Gastrocnemius medialis (tissue), 4 donors: ENCODE results near the gene INTS11. TPM values are rescaled to one million over a fixed set of nuclear protein-coding genes. Genes with fewer than 3 reads are reported as not detected.

ENCODE experiments used
- ATAC-seq, 2 donors: fragments of 150-250 bp; one replicate each; pipeline ENCODE4 v1.9.1; 2016
- DNase-seq, 2 donors: peaks; one replicate each; pipeline ENCODE4 v3.0.0-alpha.2; 2019
- H3K27ac ChIP-seq, 4 donors: fragments of 200-600 bp; sonication (generic); 1 replicate in 1 of 4; 2 replicates in 3 of 4; pipeline ENCODE4 v1.5.1; 2016 to 2018; ENCODE audit warnings: mild to moderate bottlenecking in 2 of 4, moderate library complexity in 1 of 4
- H3K27me3 ChIP-seq, 3 donors: fragments of 200-600 bp; sonication (generic) in 2 of 3; 1 replicate in 1 of 3; 2 replicates in 2 of 3; pipeline versions ENCODE4 v1.5.1 to v1.6.0; 2016 to 2019; ENCODE audit warnings: mild to moderate bottlenecking in 1 of 3, moderate library complexity in 1 of 3
- H3K36me3 ChIP-seq, 2 donors: fragments of 200-600 bp; sonication (generic) in 1 of 2; one replicate each; pipeline ENCODE4 v1.5.1; 2017 to 2018
- H3K4me1 ChIP-seq, 2 donors: fragments of 200-600 bp; sonication (generic) in 1 of 2; one replicate each; pipeline ENCODE4 v1.5.1; 2016 to 2017; ENCODE audit warnings: mild to moderate bottlenecking in 2 of 2
- H3K4me3 ChIP-seq, 4 donors: fragments of 200-600 bp; sonication (generic) in 3 of 4; 1 replicate in 1 of 4; 2 replicates in 3 of 4; pipeline ENCODE4 v1.5.1; 2016 to 2019; ENCODE audit warnings: mild to moderate bottlenecking in 2 of 4
- H3K9me3 ChIP-seq, 3 donors: fragments of 200-600 bp; sonication (generic) in 2 of 3; 1 replicate in 1 of 3; 2 replicates in 2 of 3; pipeline ENCODE4 v1.5.1; 2016 to 2019
- POLR2A ChIP-seq, 2 donors: fragments of 450-650 bp; IDR thresholded peaks; one replicate each; pipeline ENCODE4 v1.6.1; 2017; ENCODE audit warnings: antibody characterized with exemption in 2 of 2, mild to moderate bottlenecking in 2 of 2, moderate library complexity in 2 of 2
- in situ Hi-C, 4 donors: fragments of 200-750 bp; cut with MboI; loops; one replicate each; pipeline versions ENCODE4 v1.15.0 to v1.8.0; 2017; ENCODE audit warnings: low sequenced_read_pairs in 4 of 4
- intact Hi-C: fragments of 100-400 bp; cut with DNase I; formaldehyde crosslinking; loops from one replicate; pipeline ENCODE4 v1.15.1; 2023; ENCODE audit warnings: low total_unique reads
- total RNA-seq, 4 donors: library from RNA; depleted of rRNA; stranded (reverse); fragments of >200 nt; gene quantifications; one replicate each; pipeline versions ENCODE4 v1.1.0 to v1.2.3, GENCODE V29; 2016
- TF ChIP-seq, protein P1 (sequence below), 5 experiments: fragments of 450-650 bp in 3 of 5; fragments of 200-600 bp in 2 of 5; sonication (generic) in 2 of 5; IDR thresholded peaks in 4 of 5; conservative IDR thresholded peaks in 1 of 5; 1 replicate in 4 of 5; 2 replicates in 1 of 5; pipeline ENCODE4 v1.5.1; 2016 to 2019; ENCODE audit warnings: antibody characterized with exemption in 5 of 5, mild to moderate bottlenecking in 3 of 5, moderate library complexity in 3 of 5

The INTS11 gene
- total RNA-seq, 4 donors from 2014 or later: 74.0 to 94.4 (median 84.7) TPM

DNA sequence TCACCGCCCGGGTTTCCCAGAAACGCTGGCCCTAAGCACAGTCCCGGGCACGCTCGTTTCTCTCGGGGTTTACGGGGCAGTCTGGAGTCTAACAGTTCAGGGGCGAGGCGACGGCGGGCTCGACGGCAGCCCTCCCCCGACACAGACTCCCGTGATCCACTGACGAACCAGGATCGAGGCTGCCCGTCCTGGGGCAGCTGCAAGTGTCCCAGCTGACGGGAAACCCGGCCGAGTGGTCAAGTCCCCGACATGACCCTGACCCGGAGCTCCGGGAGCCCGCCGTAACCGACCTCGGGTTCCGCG is 51.3 kb downstream of the INTS11 start:
- Histone ChIP-seq H3K27ac (peak overlapping the region; percentile 83 to 93 (median 90)), H3K9me3 (no peaks in the 10 kb centered on the region), H3K27me3 (no peaks in the 10 kb centered on the region), H3K4me3 (peak overlapping the region; percentile 79 to 92 (median 88)), H3K36me3 (peaks cover 0 to 2% of the 10 kb centered on the region in 2 donors), H3K4me1 (peaks cover 34 to 43% of the 10 kb centered on the region in 2 donors)
- no peak for TF ChIP-seq POLR2A (IDR thresholded peaks at IDR 0.05)
- TF ChIP-seq, protein P1, sequence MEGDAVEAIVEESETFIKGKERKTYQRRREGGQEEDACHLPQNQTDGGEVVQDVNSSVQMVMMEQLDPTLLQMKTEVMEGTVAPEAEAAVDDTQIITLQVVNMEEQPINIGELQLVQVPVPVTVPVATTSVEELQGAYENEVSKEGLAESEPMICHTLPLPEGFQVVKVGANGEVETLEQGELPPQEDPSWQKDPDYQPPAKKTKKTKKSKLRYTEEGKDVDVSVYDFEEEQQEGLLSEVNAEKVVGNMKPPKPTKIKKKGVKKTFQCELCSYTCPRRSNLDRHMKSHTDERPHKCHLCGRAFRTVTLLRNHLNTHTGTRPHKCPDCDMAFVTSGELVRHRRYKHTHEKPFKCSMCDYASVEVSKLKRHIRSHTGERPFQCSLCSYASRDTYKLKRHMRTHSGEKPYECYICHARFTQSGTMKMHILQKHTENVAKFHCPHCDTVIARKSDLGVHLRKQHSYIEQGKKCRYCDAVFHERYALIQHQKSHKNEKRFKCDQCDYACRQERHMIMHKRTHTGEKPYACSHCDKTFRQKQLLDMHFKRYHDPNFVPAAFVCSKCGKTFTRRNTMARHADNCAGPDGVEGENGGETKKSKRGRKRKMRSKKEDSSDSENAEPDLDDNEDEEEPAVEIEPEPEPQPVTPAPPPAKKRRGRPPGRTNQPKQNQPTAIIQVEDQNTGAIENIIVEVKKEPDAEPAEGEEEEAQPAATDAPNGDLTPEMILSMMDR (IDR thresholded peaks at IDR 0.05 in 4 of 5, conservative IDR thresholded peaks at IDR 0.05 in 1 of 5): no peak
- in situ Hi-C loops: loop anchor here in 2 of 4 donors (25.0 kb wide), 2 partner anchors 136 to 161 kb away; partner anchors contain the start of gene C1orf159 (in 1 of the 2)
- DNase-seq (no peak), ATAC-seq (peak; percentile 10 to 23)
- intact Hi-C loops: loop anchor here (1.0 to 5.0 kb wide), 5 partner anchors 34 to 157 kb away; partner anchors contain the start of genes ACAP3, AURKAIP1, B3GALT6 and C1orf159

GRCh38 chr1:1272341-1273208 is 51.9 kb downstream of the INTS11 start:
- no peak for TF ChIP-seq POLR2A (IDR thresholded peaks at IDR 0.05)
- TF ChIP-seq, protein P1 (IDR thresholded peaks at IDR 0.05 in 4 of 5, conservative IDR thresholded peaks at IDR 0.05 in 1 of 5): no peak
- ATAC-seq: no peak
- intact Hi-C loops (loop anchor here (1.0 to 5.0 kb wide), 5 partner anchors 34 to 156 kb away; partner anchors contain the start of genes ACAP3, AURKAIP1, B3GALT6 and C1orf159), in situ Hi-C loops (loop anchor here in 2 of 4 donors (25.0 kb wide), 2 partner anchors 135 to 160 kb away; partner anchors contain the start of gene C1orf159 (in 1 of the 2))
- H3K27ac ChIP-seq: peak overlapping the region; percentile 83 to 93 (median 90)
- peak overlapping the region; percentile 79 to 92 (median 88) for H3K4me3 ChIP-seq
- H3K4me1 ChIP-seq: peaks cover 34 to 43% of the 10 kb centered on the region in 2 donors
- no peak for DNase-seq
- H3K9me3 ChIP-seq: no peaks in the 10 kb centered on the region
- peaks cover 0 to 8% of the 10 kb centered on the region in 2 donors for H3K36me3 ChIP-seq
- no peaks in the 10 kb centered on the region for H3K27me3 ChIP-seq

DNA sequence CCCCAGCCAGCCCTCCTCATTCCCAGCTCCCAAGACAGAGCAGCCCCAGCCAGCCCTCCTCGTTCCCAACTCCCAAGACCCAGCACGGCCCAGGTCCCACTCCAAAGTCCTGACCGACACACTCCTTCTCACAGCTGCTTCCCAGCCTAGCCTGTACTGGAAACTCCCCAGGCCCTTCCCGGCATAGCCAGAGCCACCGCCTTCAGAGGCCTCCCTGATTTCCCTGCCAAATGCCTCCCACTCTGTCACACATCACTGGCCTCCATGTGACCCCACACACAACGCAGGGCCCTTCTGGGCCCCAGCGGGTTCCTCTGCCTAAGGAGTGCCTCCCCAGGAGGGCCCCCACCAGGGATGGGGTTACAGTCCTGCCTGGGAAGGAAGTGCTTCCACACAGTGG is 53.6 kb downstream of the INTS11 start:
- DNase-seq (no peak), ATAC-seq (no peak)
- Histone ChIP-seq H3K9me3 (no peaks in the 10 kb centered on the region), H3K27me3 (no peaks in the 10 kb centered on the region), H3K36me3 (peaks cover 0 to 14% of the 10 kb centered on the region in 2 donors), H3K4me3 (peak overlapping the region; percentile 23 to 79 (median 36)), H3K4me1 (peaks cover 34 to 43% of the 10 kb centered on the region in 2 donors), H3K27ac (peak overlapping the region in 2 of 4 donors; percentile 7 to 15)
- intact Hi-C loops (loop anchor here (5.0 kb wide), 1 partner anchor 106 kb away; the partner anchor contains the start of gene AURKAIP1), in situ Hi-C loops (loop anchor here in 2 of 4 donors (25.0 kb wide), 2 partner anchors 134 to 159 kb away; partner anchors contain the start of gene C1orf159 (in 1 of the 2))
- TF ChIP-seq, protein P1 (IDR thresholded peaks at IDR 0.05 in 4 of 5, conservative IDR thresholded peaks at IDR 0.05 in 1 of 5): no peak
- TF ChIP-seq POLR2A (IDR thresholded peaks at IDR 0.05): no peak

DNA sequence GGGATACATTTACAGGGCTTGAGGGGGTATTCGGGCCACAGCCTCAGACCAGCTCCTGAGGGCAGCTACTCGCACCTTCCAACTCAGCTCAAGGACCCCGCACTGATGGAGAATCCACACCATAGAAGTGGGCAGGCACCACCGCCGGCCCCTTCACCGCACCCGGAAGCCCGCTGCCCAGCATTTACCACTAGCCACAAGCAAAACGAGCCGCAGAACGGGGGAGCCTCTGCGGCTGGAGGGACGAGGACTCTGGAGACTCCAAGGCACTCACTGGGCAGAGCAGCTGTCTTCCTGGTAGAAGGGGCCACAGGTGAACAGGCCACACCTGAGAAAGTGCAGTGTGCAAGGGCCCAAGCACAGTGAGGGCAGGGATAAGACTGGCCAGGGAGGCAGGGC is 56.2 kb downstream of the INTS11 start:
- in situ Hi-C loops: loop anchor here in 2 of 4 donors (25.0 kb wide), 2 partner anchors 131 to 156 kb away; partner anchors contain the start of gene C1orf159 (in 1 of the 2)
- DNase-seq (no peak), ATAC-seq (no peak)
- Histone ChIP-seq H3K27me3 (no peaks in the 10 kb centered on the region), H3K36me3 (peaks cover 0 to 18% of the 10 kb centered on the region in 2 donors), H3K4me3 (no peak overlapping the region), H3K9me3 (no peaks in the 10 kb centered on the region), H3K27ac (no peak overlapping the region), H3K4me1 (peaks cover 27 to 37% of the 10 kb centered on the region in 2 donors)
- TF ChIP-seq, protein P1 (IDR thresholded peaks at IDR 0.05 in 4 of 5, conservative IDR thresholded peaks at IDR 0.05 in 1 of 5): no peak
- TF ChIP-seq POLR2A (IDR thresholded peaks at IDR 0.05): no peak
- intact Hi-C loops: no loop called here
